HL-60/S4 (cell line): ENCODE data around the gene BTBD9.

Experiments used
- in situ Hi-C: fragments of 300-500 bp; cut with MboI; formaldehyde crosslinking; loops from 2 replicates; pipeline ENCODE4 v1.14.3; 2022; ENCODE audit warnings: low sequenced_read_pairs

The BTBD9 gene

DNA sequence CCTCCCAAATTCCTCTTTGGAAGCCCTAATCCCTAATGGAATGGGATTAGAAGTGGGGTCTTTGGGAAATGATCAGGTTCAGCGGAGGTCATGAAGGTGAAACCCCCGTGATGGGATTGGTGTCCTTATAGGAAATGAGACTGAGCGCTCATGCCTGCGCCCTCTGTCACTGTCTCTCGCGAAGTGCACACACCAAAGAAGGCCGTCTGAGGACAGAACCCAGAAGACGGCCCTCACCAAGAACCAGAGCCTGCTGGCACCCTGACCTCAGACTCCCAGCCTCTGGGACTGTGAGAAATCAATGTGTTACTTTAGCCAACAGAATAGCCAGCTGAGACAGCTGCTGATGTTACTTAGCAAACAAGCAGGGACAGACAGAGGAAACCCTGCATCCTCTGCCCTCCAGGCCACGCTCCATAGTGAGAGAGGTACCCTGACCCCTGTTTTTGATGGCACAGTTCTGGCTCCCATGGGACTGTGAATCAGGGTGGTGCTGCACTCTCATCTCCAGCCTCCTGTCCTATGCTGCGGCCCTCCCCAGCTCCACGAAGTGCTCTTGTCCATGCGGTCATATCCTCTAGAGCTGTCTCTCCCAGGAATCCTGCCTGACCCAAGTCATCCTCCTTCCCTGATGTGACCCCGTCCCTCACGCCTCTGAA, 450.9 kb downstream of the BTBD9 start:
- in situ Hi-C loops: no loop called here

DNA sequence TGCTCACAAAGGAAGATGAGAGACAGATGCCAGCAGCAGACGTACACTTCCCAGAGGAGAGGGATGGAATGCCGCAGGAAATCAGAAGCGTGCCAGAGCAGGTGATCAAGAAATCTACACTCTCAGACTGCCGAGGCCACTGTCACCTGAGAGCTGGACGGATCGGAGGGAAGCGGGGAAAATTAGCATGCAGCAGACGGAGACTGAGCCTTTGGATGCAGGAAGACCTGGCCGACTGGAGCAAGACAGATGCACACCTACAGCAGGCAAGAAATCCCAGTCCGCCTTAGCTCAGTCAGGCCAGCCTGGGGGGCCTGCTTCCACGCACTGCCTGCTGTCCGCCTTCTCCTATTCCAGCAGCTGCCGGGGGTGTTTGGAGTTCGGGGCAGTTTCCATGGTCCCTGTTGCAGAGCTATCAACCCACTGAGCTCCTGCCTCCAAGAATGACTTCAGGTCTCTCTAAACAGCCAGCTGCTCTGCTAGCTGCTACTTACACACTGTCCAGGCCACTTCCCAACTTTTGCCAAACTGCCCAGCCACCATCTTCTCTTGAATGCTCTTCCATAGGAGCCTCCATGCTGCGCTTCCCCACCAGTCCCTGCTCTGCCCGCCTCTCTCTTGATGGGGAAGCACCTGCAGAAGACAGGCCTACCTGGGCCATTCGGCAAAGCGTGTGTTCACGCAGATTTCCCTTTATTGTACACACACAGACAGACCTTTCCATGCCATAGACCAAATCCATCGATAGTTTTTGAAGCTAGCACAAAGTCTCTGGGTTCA, 451.7 kb downstream of the BTBD9 start:
- in situ Hi-C loops: no loop called here

DNA sequence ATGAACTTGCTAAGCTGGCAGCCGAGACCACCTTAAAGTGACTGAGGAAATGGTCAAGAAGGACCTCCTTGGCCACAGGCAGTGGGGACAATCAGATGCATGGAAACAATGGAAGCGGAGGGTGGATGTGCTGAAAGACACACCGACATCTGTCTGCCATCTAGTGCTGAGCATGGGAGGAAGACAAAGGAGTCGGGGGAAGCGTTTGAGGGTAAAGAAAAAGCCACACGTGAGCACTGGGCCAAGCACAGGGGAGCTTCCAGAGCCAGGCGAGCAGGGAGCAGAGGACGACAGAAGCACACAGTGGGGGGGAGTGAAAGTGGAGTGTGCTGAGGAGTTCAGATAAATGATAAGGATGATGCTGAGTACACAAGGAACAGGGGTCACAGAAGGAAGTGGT, 452.4 kb downstream of the BTBD9 start:
- in situ Hi-C loops: no loop called here

DNA sequence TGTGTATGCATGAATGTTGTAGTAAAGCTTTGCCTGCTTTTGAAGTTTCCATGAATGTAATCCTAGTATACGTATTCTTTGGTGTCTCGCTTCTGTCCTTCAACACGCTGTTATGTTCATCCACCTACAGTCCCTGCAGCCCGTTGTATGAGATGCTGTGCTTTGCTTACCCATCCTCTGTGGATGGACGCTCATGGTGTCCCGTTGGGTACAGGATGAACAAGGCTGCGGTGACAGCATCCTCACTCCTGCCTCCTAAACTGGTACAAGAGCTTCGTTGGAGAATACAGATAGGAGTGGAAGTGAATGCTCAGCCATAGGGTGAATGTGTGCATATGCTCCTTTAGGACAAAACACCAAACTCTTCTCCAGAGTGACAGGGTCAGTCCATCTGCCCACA, 454.0 kb downstream of the BTBD9 start:
- in situ Hi-C loops: no loop called here

DNA sequence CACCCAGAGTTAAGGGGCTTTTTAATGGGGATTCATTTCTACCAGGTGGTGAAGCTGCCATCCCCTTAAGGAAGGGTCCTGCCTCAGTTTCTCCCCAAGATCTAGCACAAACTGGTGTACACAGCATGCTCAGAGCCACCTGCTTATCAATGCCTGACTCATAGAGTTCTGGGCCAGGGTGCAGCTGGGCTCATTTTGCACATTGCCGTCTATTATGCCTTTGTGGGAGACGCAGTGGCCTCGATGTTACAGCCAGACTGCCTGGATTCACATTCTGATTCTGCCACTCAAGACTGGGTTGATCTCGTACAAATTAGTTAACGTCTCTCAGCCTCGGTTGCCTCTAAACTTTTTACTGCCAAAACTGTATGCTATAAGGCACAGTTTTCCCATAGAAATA, 454.5 kb downstream of the BTBD9 start:
- in situ Hi-C loops: no loop called here

DNA sequence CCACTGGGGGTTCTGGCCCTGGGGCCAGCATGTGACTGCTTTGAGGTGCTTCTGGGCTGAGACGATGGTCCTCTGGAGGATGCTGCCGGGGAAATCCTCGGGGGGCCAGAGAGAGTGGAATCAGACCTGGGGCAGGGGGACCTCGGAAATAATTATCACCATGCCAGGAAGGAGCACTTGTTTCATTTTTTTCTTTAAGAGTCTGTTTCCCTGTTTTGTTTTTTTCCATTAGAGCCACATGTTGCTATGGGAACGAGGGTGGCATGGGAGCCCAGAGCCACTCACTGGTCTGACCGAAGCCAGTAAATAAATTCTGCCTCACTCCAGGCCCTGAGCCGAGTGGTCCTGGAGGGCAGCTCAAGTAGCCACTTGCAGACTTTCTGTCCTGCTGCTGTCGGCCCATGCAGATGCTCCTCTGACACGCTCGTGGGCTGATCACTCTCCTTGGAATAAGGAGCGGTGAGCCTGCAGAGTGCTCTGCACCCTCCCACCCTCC, 455.1 kb downstream of the BTBD9 start:
- in situ Hi-C loops: no loop called here

DNA sequence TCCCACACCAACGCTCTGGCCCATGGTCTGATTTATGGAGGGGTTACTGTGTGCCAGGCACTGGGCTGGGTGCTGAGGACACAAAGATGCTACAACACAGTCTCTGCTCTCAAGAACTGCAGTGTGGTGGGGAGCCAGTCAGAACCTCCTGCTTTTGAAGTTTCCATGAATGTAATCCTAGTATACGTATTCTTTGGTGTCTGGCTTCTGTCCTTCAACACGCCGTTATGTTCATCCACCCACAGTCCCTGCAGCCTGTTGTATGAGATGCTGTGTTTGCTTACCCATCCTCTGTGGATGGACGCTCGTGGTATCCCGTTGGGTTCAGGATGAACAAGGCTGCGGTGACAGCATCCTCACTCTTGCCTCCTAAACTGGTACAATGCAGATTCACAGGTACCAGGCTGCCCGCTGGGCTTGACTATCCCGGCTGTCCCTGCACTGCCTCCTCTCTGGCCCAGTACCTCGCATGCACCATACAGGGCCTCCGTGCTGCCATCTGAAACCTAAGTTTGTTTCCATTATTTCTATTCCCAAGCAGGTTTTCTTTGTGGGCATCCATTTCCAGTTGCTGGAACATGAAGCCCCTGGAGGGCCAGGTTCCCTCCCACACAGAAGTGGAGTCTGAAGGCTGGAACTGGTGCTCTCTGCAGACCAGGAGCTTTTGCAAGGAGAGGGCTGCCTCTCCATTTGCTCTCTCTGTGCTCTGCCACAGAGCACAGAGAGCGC, 455.7 kb downstream of the BTBD9 start:
- in situ Hi-C loops: no loop called here

DNA sequence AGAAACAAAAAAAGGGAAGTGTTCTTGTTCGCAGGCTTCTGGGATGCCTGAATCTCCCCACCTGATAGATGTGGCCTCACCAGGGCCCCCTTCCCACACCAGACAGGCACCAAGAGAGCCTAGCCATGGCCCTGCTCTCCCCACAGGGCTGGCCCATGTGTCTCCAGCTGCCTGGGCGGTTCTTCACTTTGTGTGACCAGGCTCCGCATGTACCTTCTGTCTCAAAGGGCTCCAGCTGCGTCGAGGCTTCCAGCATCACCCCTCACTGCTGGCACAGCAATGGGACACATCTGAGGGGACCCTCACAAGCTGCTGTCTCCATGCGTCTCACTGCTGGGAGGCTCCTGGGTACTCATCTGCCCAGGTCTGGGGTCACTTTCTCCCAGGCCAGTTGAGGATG, 457.3 kb downstream of the BTBD9 start:
- in situ Hi-C loops: no loop called here

DNA sequence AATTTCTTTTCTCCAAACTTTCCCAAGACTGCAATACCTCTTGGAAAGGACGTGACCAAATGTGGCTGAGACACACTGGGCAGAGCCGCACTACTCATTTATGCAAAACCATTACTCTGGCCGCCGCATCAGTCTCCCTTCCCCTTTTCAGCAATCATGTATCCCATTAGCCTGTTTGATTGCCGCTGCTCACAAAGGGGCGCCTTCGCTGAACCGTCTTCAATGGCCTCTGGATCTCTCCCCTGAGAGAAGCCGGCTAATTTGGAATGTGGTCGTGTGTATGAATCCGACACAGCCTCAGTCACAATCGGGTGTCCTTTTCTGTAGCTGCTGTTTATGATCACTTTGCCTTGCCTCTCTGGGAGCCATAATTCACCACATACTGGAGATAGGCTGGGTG, 459.1 kb downstream of the BTBD9 start:
- in situ Hi-C loops: no loop called here

DNA sequence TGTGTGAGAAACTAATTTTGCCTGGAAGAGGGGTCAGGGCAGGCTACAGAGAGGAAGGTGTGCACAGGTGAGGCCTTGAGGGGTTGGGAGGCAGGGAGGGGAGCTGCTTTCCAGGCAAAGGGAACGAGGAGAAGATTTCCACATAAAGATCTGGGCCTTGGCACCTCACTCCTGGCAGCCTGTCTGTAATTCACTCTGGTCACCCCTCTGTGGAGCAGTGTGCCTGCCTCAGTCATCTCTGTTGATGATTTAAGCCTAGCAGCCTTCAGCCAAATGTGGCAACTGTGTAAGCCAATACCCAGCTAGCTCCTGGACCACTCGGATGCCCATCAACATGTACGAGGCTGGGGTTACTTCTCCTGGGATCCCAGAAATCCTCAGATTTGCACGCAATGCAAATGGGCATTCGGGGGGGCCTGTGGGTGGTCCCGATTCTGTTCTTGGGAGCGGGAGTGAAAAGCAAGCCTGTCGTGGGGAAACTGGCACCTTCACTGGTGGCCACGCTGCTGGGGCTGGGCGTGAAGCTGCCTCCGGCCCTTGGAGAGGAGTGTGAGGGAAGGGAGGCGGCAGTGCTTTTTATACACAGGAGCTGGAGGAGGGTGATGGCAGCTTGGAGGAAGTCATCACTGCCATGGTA, 459.8 kb downstream of the BTBD9 start:
- in situ Hi-C loops: no loop called here

DNA sequence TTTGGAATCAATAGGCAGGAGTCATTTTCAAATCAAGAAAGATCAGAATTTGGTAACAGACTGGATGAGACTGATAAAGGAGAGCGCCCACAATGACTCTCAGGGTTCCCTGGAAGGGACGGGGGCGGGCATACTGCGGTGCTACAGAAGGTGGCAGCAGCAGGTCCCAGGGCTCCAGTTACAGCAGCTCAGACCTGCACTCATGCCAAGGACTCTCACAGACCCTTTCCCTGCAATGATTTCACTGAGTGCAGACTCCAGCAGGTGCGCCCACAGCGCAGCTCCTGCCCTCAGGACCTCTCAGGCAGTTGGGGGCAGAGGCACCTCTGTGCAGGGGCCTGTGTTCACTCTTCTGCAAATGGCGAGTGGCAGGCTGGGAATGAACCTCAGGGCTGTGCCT, 460.4 kb downstream of the BTBD9 start:
- in situ Hi-C loops: no loop called here

DNA sequence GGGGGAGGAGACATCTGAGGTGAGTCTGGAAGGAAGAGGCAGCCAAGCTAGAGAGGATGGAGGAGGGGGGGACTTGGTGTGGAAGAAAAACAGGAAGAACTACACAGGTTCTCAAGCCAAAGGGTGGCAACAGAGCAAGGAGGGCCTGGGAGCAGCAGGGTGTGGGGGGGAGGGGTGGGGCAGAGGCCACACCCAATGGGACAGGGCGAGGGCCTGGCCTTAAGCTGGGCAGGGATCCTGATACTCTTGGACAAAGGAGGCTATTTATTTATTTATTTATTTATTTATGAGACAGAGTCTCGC, 461.2 kb downstream of the BTBD9 start:
- in situ Hi-C loops: no loop called here

DNA sequence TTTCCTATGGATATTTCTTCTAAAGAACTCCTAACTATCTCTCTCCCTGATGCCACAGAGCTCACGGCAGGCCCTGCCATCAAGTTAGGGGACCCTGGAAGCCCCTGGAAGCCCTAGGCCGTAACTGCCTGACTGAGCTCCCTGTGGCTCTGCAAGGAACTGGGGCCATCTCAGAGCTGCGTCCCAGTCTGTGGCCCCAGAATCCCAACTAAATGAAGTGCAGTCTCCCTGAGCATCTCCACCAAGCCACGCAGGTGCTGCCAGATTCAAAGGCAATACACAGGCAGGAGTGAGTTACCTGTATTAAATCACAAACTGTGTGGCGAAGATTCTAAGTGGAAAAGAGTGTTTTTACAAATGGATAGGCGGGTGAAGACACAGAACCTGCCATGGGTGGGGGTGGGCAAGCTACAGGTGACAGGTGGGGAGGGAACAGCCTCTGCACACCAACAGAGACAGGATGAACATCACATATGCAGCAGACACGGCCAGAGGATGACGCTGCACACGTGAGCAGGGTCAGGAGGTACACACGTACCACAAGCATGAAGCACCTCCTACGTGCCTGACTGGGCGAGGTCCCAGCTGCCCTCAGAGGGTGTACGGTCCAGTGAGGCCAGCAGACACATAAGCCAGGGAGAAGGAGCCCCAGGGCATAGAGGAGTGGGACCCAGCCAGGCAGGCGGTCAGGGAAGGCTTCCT, 461.7 kb downstream of the BTBD9 start:
- in situ Hi-C loops: no loop called here

DNA sequence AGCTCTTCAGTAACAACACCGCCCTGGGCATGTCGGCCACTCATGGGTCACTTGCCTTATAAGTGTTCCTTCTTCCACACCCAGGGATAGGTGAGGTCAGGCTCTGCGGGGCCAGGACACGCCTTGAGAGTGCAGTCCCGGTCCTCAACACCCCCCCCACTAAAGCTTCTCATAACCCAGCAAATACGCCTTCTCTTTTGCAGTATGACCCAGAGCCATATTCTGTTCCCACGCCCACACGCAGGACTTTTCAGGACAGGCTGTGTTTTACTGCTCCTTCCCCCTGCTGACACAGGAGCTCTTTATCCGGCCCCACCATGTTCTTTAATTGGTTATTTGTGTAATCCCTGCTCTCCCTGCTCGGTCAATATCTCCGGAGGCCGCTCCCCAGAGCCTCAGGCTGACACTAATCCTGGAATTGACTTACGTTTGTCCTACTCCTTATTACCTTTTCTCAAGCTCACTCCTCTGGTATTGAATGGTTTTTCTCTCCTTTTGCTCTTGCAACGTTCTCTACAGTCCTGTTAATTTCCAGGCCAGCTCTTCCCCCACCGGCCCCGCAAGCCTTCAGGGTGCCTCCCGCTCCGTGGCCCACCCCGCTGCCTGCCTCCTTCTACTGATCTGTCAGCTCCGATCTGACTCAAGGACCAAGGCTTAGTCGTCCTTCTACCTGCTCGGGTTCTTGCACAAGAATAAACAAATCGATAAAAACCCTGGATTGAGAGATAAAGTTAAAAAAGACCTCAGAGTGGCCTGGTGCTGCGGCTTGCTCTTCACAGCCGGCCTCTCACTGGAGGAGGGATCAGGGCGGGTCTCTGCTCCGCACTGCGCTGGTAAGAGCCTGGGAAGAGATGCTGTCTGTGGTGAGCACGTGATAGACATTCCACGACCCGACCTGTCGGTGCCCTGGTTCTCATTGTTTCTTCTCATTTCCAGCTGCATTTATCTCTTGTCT, 462.7 kb downstream of the BTBD9 start:
- in situ Hi-C loops: no loop called here

DNA sequence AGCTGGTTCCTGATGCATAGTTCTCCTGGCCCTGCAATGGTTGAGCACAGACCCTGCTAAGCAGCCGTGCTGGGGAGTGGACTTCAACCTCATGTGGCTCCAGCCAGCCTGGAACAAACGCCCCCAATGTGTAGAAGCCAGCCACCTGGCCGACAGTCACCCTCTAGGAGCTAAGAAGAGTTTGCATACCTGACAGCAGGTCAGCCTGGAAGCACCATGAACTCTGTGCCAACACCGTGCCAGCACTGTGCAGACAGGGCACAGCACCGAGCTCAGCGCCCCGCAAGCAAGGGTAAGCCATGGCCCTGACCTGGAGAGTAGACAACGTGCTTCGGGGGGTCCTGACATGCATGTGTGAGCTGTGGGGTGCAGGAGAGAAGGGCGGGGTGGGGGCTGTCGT, 463.9 kb downstream of the BTBD9 start:
- in situ Hi-C loops: no loop called here

DNA sequence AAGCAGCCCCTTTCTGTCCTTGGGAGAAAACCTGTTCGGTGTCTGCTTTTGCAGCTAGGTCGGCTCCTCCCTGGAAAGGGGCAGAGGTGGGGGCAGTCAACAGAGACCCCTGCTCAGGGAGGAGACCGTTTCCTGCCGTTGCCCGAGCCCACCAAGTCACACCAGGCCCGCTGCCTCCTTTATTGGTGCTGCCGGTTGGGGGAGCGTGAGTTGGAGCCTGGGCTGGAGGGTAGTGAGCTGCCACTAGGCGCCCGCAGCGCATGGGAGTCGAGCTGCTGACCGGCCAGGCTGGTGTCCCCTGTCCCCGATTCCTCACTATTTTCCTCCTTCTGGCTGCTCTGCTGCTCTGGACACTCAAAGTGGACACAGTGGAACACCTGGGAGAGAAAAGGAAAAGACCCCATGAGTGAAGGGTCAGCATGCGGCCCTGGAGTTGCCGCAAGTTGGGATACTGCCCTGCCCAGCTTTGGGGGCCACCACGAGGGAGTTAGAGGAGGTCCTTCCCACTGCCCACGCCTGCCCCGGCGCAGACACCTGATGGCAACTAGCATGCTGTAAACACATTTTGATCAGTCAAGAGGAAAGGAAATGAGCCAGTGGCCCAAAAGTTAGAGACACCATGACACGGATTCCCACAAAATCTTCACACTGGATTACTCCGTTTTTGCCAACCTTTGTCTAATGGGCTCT, 464.8 kb downstream of the BTBD9 start:
- in situ Hi-C loops: no loop called here

DNA sequence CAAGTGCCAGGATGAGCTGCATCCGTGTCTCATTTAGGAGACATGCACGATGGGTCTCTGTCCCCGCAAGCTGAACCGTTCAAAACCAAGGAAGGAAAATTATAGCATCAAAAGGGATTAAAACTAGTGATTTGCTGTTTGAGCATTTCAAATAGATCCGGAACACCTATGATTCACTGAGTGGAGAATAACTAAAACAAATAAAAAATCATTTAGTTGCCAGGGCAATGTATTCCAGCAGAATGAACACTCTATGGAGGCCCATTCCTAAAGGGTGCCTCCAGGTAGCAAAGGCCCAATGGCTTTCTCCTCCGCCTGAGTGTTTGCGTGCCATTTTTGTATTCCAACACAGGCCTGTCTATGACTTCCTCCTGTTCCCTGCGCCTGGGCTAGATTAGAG, 465.4 kb downstream of the BTBD9 start:
- in situ Hi-C loops: no loop called here

DNA sequence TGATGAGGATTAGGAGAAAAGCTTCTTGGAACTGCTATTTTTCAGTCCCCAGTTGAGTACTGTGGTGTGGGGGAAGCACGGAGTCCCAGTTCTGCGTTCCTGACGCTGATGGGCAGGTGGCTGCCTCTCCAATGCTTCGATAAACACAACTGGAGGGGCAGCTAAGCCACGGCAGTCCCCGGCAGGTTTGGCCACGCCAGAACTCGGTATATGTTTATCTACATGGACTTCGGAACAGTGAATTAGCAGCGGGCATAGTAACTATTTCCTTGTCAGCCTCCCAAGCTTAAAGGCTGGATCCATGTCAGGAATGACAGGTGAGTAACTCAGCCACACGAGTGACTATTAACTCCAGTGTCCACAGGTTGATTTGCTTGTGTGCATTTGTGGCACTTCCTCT, 465.8 kb downstream of the BTBD9 start:
- in situ Hi-C loops: no loop called here

DNA sequence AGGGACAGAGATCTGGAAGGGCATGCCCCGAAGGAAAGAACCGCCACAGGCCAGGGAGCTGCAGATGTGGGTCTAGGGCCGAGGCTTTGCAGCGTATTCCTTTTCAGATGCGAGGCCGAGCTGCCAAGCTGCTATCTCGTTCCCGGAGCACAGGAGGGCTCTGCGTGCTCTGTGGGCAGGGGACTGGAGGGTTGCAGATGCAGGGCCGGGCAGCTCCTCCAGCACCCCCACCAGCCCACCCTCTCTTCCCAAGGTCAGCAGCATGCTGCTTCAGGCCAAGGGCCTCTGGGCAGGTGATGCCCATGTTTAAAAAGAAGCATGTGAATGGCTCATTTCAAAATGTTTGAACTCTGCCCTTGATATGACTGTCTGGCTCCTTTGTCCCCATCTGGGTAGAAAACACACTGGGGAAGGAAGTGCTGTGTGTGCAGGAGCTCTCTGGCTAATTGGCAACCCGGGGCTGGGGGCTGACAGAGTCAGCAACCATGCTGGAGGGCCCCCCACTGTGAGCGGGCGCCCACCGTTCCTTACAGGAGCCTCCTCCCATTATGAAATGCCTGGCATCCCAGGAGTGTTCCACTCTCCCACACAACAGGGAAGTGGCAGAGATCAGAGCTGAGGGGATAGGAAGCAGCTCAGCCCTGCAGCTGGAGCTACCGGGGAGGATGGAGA, 466.9 kb downstream of the BTBD9 start:
- in situ Hi-C loops: no loop called here
